Stomach (tissue), 4 donors: ENCODE data around the gene EXOSC5.

Experiments
- POLR2A ChIP-seq, 4 donors: fragments of 450-650 bp; IDR thresholded peaks; one replicate each; pipeline ENCODE4 v1.6.1; 2016; ENCODE audit warnings: antibody characterized with exemption in 4 of 4, control low read depth in 2 of 4, mild to moderate bottlenecking in 1 of 4, moderate library complexity in 1 of 4
- POLR2AphosphoS5 ChIP-seq, 3 donors: sonication (generic); formaldehyde crosslinking; IDR thresholded peaks; one replicate each; pipeline ENCODE4 v1.6.1; 2016; ENCODE audit warnings: antibody characterized with exemption in 3 of 3
- TF ChIP-seq, protein P1 (sequence below), 7 experiments: fragments of 450-650 bp in 4 of 7; fragments of 200-600 bp in 3 of 7; sonication (generic) in 3 of 7; IDR thresholded peaks; one replicate each; pipeline ENCODE4 v1.5.1; 2016 to 2019; ENCODE audit warnings: antibody characterized with exemption in 7 of 7, control low read depth in 2 of 7, mild to moderate bottlenecking in 1 of 7

DNA sequence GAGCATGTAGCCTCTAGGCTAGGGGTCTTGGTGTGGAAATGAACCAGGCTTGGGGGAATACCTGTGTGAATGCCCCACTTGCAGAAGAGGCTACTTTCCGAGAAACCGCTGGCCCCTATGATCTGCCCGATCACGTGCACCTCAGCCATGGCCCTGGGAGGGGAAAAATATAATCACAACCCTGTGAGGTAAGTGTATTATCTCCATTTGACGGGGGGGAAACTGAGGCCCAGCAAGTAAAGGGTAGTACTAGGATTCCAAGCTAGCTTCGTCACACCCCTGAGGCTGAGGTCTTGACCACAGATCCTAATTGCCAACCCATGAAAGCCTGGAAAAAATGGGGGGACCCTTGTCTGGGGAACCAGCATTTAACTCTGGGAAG is 33.8 kb downstream of the EXOSC5 start:
- TF ChIP-seq POLR2AphosphoS5 (IDR thresholded peaks at IDR 0.05) (no peak), POLR2A (IDR thresholded peaks at IDR 0.05) (no peak)
- TF ChIP-seq, protein P1, sequence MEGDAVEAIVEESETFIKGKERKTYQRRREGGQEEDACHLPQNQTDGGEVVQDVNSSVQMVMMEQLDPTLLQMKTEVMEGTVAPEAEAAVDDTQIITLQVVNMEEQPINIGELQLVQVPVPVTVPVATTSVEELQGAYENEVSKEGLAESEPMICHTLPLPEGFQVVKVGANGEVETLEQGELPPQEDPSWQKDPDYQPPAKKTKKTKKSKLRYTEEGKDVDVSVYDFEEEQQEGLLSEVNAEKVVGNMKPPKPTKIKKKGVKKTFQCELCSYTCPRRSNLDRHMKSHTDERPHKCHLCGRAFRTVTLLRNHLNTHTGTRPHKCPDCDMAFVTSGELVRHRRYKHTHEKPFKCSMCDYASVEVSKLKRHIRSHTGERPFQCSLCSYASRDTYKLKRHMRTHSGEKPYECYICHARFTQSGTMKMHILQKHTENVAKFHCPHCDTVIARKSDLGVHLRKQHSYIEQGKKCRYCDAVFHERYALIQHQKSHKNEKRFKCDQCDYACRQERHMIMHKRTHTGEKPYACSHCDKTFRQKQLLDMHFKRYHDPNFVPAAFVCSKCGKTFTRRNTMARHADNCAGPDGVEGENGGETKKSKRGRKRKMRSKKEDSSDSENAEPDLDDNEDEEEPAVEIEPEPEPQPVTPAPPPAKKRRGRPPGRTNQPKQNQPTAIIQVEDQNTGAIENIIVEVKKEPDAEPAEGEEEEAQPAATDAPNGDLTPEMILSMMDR (IDR thresholded peaks at IDR 0.05) = no peak
